HepG2 (cell line): ENCODE measurements around the gene TREX2. TPM values are rescaled to one million over a fixed set of nuclear protein-coding genes. Genes with fewer than 3 reads are reported as not detected.
A peak's percentile ranks its signal among the peaks of the same experiment; 100 is the strongest.

Experiments used
- ATAC-seq: fragments of 200-7000 bp; cut with Tn5 transposase; 3 replicates; pipeline ENCODE4 v1.9.1; 2020; ENCODE audit warnings: mild to moderate bottlenecking, moderate library complexity
- BruUV-seq: library from RNA; stranded (reverse); fragments of 400-500 nt; replicated peaks from 2 replicates; lab custom pipeline; 2021; lab: Mats Ljungman, UMichigan
- CTCF ChIA-PET: fragments of 300-600 bp; formaldehyde crosslinking; extraction: SDS; loops from one replicate; lab custom pipeline; 2021; ENCODE audit warnings: low total read pairs, inconsistent platforms, low intra/inter-chr PET ratio; lab: Yijun Ruan, JAX
- POLR2A ChIA-PET: fragments of 350-600 bp; sonication (Branson Sonifier 250); formaldehyde crosslinking; loops from one replicate; lab custom pipeline; 2020; ENCODE audit warnings: antibody characterized with exemption, inconsistent platforms; lab: Yijun Ruan, JAX
- DNase-seq: peaks from one replicate; pipeline ENCODE4 v3.0.0-alpha.2; 2015; ENCODE audit warnings: low spot score
- FAIRE-seq: peaks from 3 replicates; lab custom pipeline; 2011; peaks lifted over from hg19 to GRCh38; lab: Jason Lieb, UNC
- H2AFZ ChIP-seq: one replicate; pipeline ENCODE4 v1.6.1; 2011; ENCODE audit warnings: low read length, inconsistent platforms
- H3K27ac ChIP-seq: fragments of 300-600 bp; 3 replicates; pipeline ENCODE4 v1.8.0; 2011; ENCODE audit warnings: mixed run types, mild to moderate bottlenecking, mixed read lengths, low read length, inconsistent platforms; ENCODE audit not compliant: insufficient read depth; ENCODE audit errors: extremely low read length
- H3K27me3 ChIP-seq, 2 experiments: fragments of 200-600 bp in 1 of 2; 2 replicates in 1 of 2; 3 replicates in 1 of 2; pipeline versions ENCODE4 v1.6.0 to v1.8.0; 2011; ENCODE audit warnings: low read length in 2 of 2, mild to moderate bottlenecking in 2 of 2, moderate library complexity in 2 of 2, inconsistent platforms in 1 of 2; ENCODE audit not compliant: insufficient read depth in 2 of 2, control insufficient read depth in 1 of 2
- H3K36me3 ChIP-seq, 2 experiments: fragments of 200-600 bp in 1 of 2; replicated peaks in 1 of 2; 2 replicates in 1 of 2; 3 replicates in 1 of 2; pipeline versions ENCODE4 v1.5.1 to v1.8.0; 2011; ENCODE audit warnings: low read length in 2 of 2, inconsistent platforms in 1 of 2; ENCODE audit not compliant: insufficient read depth in 2 of 2, control insufficient read depth in 1 of 2
- H3K4me1 ChIP-seq: 2 replicates; pipeline ENCODE4 v1.5.1; 2012; ENCODE audit warnings: low read length, inconsistent platforms; ENCODE audit not compliant: insufficient read depth
- H3K4me2 ChIP-seq: 2 replicates; pipeline ENCODE4 v1.6.0; 2011; ENCODE audit warnings: low read depth, low read length, inconsistent platforms
- H3K4me3 ChIP-seq, 3 experiments: fragments of 200-600 bp in 1 of 3; sonication (generic), shearing (Covaris generic) in 1 of 3; replicated peaks in 1 of 3; 2 replicates each; pipeline ENCODE4 v1.5.1; 2011 to 2016; ENCODE audit warnings: low read length in 3 of 3, inconsistent platforms in 2 of 3, low read depth in 2 of 3, mild to moderate bottlenecking in 2 of 3, control low read depth in 1 of 3, mixed read lengths in 1 of 3; ENCODE audit not compliant: insufficient read depth in 1 of 3
- H3K79me2 ChIP-seq: one replicate; pipeline ENCODE4 v1.6.1; 2011; ENCODE audit warnings: low read length, inconsistent platforms; ENCODE audit not compliant: insufficient read depth
- H3K9ac ChIP-seq: 2 replicates; pipeline ENCODE4 v1.6.0; 2011; ENCODE audit warnings: mild to moderate bottlenecking, low read depth, low read length, inconsistent platforms; ENCODE audit not compliant: insufficient read depth
- H3K9me3 ChIP-seq: 2 replicates; pipeline ENCODE4 v1.5.1; 2012; ENCODE audit warnings: mild to moderate bottlenecking, low read length
- H4K20me1 ChIP-seq: 2 replicates; pipeline ENCODE4 v1.6.0; 2011; ENCODE audit warnings: inconsistent platforms, mild to moderate bottlenecking, low read length, moderate library complexity; ENCODE audit not compliant: insufficient read depth
- AHR ChIP-seq: IDR thresholded peaks from 2 replicates; pipeline ENCODE4 v1.6.1; 2018; ENCODE audit warnings: missing genetic modification reagents, missing compliant biosample characterization
- EP300 ChIP-seq, 3 experiments: sonication (generic) in 1 of 3; formaldehyde crosslinking in 1 of 3; IDR thresholded peaks; 2 replicates each; pipeline versions ENCODE4 v1.5.1 to v1.6.1; 2011 to 2020; ENCODE audit warnings: low read depth in 2 of 3, low read length in 2 of 3, borderline replicate concordance in 1 of 3, improper control_type of control experiment in 1 of 3, mild to moderate bottlenecking in 1 of 3, missing genetic modification reagents in 1 of 3, moderate library complexity in 1 of 3
- FOXA3 ChIP-seq: IDR thresholded peaks from 2 replicates; pipeline ENCODE4 v1.6.1; 2016; ENCODE audit warnings: missing genetic modification reagents, missing compliant biosample characterization
- MYNN ChIP-seq: sonication (generic); formaldehyde crosslinking; IDR thresholded peaks from 2 replicates; pipeline ENCODE4 v1.4.0; 2020; ENCODE audit warnings: mild to moderate bottlenecking, low read depth, missing genetic modification reagents
- NONO ChIP-seq, 2 experiments: fragments of 450-650 bp in 1 of 2; sonication (generic) in 1 of 2; formaldehyde crosslinking in 1 of 2; IDR thresholded peaks in 1 of 2; conservative IDR thresholded peaks in 1 of 2; 2 replicates each; pipeline versions ENCODE4 v1.6.1 to v1.8.0; 2017 to 2022; ENCODE audit warnings: mild to moderate bottlenecking in 1 of 2, missing genetic modification reagents in 1 of 2, moderate library complexity in 1 of 2
- PHF5A ChIP-seq: IDR thresholded peaks from one replicate; pipeline ENCODE4 v1.6.1; 2018; ENCODE audit warnings: low read depth, missing genetic modification reagents; ENCODE audit not compliant: unreplicated experiment
- ZBTB20 ChIP-seq: sonication (generic); formaldehyde crosslinking; IDR thresholded peaks from 2 replicates; pipeline ENCODE4 v1.8.1; 2023; ENCODE audit warnings: missing genetic modification reagents, low read depth, mild to moderate bottlenecking, borderline replicate concordance
- WGBS: methylation state at CpG from one replicate; pipeline ENCODE4 v1.1.6; 2017; ENCODE audit warnings: low lambda C conversion rate; 5-methylcytosine and 5-hydroxymethylcytosine counted together
- in situ Hi-C: cut with HindIII; loops from 2 replicates; pipeline ENCODE4 v1.10.0; 2017; ENCODE audit warnings: low pct_unique_long_range_greater_than_20kb; ENCODE audit not compliant: extremely low pct_ligation_motif_present
- intact Hi-C: fragments of 100-400 bp; cut with micrococcal nuclease; formaldehyde crosslinking; loops from one replicate; pipeline ENCODE4 v1.10.0; 2022; ENCODE audit not compliant: unreplicated experiment
- polyA plus RNA-seq, 8 experiments: library from polyadenylated mRNA; depleted of rRNA in 3 of 8; stranded (reverse) in 7 of 8; unstranded in 1 of 8; fragments of >200 nt; fragmentation: Illumina TruSeq in 4 of 8; extraction: Trizol in 4 of 8; gene quantifications; 2 replicates each; pipeline versions ENCODE4 v1.2.1 to v1.2.3, GENCODE V29; 2011 to 2016; ENCODE audit warnings: low read depth in 4 of 8, missing spikeins in 1 of 8, mixed read lengths in 1 of 8; ENCODE audit not compliant: insufficient read depth in 1 of 8
- total RNA-seq, 5 experiments: library from RNA; depleted of rRNA; stranded (reverse); fragments of >200 nt; fragmentation: Illumina TruSeq; extraction: Trizol; gene quantifications; 2 replicates each; pipeline ENCODE4 v1.2.3, GENCODE V29; 2016; ENCODE audit warnings: low read depth in 1 of 5
- TF ChIP-seq, protein P1 (sequence below): sonication (generic); formaldehyde crosslinking; IDR thresholded peaks from 2 replicates; pipeline ENCODE4 v1.9.0; 2021; ENCODE audit warnings: missing genetic modification reagents, borderline replicate concordance
- TF ChIP-seq, protein P2 (sequence below): IDR thresholded peaks from 2 replicates; pipeline ENCODE4 v1.6.1; 2016; ENCODE audit warnings: low read depth
- TF ChIP-seq, protein P3 (sequence below): sonication (generic); formaldehyde crosslinking; conservative IDR thresholded peaks from 2 replicates; pipeline ENCODE4 v1.8.0; 2022; ENCODE audit warnings: missing genetic modification reagents
- TF ChIP-seq, protein P4 (sequence below): sonication (generic); formaldehyde crosslinking; IDR thresholded peaks from 2 replicates; pipeline ENCODE4 v1.4.0; 2020; ENCODE audit warnings: missing genetic modification reagents, low read depth, mild to moderate bottlenecking, borderline replicate concordance
- TF ChIP-seq, protein P5 (sequence below): IDR thresholded peaks from 2 replicates; pipeline ENCODE4 v1.6.1; 2016; ENCODE audit warnings: low read depth, borderline replicate concordance

Gene TREX2
- total and polyA plus RNA-seq, 2 of the 13 experiments (the other 11 are each of a cell fraction or from before 2014, with no cell fraction given) = 0.13 to 0.18 TPM

DNA sequence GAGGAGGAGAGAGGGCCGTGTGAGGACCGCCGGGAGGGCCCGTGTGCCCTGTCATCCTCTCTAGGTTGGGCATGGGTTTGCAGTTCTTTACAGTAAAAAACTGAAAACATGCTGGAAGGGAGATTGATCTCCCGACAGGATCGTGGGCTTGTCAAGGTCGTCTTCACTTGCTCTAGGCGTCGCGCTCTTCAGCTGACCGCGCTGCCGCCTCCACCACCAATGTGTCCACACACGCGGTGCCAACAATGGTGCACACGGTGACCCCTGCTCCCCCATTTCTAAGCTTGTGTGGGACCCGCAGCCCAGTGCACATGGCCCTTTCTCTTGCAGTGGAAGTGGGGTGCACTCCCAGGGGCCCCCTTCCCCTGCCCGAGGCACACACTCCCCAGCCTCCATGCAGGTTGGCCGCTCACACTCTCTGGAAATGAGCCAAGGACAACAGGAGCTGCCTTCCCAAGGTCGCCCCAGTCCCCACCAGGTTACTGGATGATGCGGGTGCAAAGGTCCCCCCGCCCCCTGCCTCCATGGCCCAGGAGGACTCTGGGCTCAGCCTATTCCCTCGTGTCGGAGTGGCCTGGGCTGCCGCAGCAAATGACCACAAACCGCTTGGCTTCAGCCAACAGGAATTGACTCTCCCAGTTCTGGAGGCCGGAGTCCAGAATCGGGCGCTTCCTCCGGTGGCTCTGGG is 36.3 kb downstream of the TREX2 start (continued):
- no peak for TF ChIP-seq AHR (CRISPR knock-in tag)
- no peak for TF ChIP-seq NONO (IDR thresholded peaks at IDR 0.05)
- 0 out of 2 replicates have a peak, but pooled peaks have one; percentile 26 for TF ChIP-seq NONO (CRISPR knock-in tag; conservative IDR thresholded peaks at IDR 0.05)
- TF ChIP-seq, all 625 proteins: peak for 71

DNA sequence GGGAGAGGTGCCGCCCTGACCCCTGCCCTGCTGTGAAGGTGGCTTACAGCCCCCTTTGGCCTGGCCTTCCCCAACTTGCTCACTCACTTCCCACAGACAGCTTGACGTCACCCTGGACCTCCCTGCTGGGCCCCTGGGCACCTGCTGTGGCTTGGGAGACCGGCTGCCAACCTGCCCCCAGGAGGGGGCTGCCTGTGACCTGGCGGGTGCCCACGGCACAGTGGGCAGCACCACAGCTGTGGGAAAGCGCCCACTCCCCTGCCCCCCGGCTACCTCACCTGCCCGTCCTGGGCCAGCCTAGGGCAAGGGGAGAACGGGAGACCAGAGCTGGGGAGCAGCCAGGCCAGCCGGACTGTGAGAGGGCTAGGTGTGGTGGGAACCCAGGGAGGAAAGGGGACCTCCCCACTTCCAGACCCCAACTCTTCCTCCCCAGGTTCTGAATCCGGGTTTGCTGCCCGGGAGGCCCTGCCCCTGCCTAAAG is 36.9 kb downstream of the TREX2 start:
- no peak for FAIRE-seq
- Histone ChIP-seq H3K9ac (no peak overlapping the region), H3K4me1 (peaks cover 48% of the 10 kb centered on the region), H3K4me2 (no peak overlapping the region), H3K27ac (peak overlapping the region; percentile 67), H3K9me3 (no peaks in the 10 kb centered on the region), H3K27me3 (no peaks in the 10 kb centered on the region), H3K36me3 (no peaks in the 10 kb centered on the region), H2AFZ (no peak overlapping the region), H3K4me3 (no peak overlapping the region), H3K79me2 (no peaks in the 10 kb centered on the region), H4K20me1 (no peaks in the 10 kb centered on the region)
- no TSS peak for BruUV-seq
- DNase-seq = no peak
- 57% methylated on average over 1 of the region's 12 CpGs for WGBS
- POLR2A ChIA-PET = no interaction called here
- CTCF ChIA-PET = no interaction called here
- in situ Hi-C loops = no loop called here
- peak; percentile 5 for ATAC-seq
- intact Hi-C loops = no loop called here
- TF ChIP-seq, protein P1, sequence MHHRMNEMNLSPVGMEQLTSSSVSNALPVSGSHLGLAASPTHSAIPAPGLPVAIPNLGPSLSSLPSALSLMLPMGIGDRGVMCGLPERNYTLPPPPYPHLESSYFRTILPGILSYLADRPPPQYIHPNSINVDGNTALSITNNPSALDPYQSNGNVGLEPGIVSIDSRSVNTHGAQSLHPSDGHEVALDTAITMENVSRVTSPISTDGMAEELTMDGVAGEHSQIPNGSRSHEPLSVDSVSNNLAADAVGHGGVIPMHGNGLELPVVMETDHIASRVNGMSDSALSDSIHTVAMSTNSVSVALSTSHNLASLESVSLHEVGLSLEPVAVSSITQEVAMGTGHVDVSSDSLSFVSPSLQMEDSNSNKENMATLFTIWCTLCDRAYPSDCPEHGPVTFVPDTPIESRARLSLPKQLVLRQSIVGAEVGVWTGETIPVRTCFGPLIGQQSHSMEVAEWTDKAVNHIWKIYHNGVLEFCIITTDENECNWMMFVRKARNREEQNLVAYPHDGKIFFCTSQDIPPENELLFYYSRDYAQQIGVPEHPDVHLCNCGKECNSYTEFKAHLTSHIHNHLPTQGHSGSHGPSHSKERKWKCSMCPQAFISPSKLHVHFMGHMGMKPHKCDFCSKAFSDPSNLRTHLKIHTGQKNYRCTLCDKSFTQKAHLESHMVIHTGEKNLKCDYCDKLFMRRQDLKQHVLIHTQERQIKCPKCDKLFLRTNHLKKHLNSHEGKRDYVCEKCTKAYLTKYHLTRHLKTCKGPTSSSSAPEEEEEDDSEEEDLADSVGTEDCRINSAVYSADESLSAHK (CRISPR knock-in tag) = no peak
- TF ChIP-seq, protein P2, sequence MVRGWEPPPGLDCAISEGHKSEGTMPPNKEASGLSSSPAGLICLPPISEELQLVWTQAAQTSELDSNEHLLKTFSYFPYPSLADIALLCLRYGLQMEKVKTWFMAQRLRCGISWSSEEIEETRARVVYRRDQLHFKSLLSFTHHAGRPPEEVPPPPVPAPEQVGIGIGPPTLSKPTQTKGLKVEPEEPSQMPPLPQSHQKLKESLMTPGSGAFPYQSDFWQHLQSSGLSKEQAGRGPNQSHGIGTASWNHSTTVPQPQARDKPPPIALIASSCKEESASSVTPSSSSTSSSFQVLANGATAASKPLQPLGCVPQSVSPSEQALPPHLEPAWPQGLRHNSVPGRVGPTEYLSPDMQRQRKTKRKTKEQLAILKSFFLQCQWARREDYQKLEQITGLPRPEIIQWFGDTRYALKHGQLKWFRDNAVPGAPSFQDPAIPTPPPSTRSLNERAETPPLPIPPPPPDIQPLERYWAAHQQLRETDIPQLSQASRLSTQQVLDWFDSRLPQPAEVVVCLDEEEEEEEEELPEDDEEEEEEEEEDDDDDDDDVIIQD (CRISPR knock-in tag) = no peak
- TF ChIP-seq, protein P3, sequence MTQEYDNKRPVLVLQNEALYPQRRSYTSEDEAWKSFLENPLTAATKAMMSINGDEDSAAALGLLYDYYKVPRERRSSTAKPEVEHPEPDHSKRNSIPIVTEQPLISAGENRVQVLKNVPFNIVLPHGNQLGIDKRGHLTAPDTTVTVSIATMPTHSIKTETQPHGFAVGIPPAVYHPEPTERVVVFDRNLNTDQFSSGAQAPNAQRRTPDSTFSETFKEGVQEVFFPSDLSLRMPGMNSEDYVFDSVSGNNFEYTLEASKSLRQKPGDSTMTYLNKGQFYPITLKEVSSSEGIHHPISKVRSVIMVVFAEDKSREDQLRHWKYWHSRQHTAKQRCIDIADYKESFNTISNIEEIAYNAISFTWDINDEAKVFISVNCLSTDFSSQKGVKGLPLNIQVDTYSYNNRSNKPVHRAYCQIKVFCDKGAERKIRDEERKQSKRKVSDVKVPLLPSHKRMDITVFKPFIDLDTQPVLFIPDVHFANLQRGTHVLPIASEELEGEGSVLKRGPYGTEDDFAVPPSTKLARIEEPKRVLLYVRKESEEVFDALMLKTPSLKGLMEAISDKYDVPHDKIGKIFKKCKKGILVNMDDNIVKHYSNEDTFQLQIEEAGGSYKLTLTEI = no peak
- TF ChIP-seq MYNN (no peak), FOXA3 (CRISPR knock-in tag) (no peak), EP300 (IDR thresholded peaks at IDR 0.05; ENCODE audit: low read depth in 2 of 2, low read length in 2 of 2) (no peak), EP300 (CRISPR knock-in tag; IDR thresholded peaks at IDR 0.05; ENCODE audit: borderline replicate concordance) (no peak), ZBTB20 (CRISPR knock-in tag) (no peak), PHF5A (CRISPR knock-in tag) (no peak)
- TF ChIP-seq, protein P4, sequence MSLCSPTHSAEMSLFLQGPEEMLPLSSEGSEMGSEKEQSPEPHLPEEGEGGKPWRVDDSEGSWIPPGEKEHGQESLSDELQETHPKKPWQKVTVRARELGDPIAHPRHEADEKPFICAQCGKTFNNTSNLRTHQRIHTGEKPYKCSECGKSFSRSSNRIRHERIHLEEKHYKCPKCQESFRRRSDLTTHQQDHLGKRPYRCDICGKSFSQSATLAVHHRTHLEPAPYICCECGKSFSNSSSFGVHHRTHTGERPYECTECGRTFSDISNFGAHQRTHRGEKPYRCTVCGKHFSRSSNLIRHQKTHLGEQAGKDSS (CRISPR knock-in tag) = no peak
- TF ChIP-seq, protein P5, sequence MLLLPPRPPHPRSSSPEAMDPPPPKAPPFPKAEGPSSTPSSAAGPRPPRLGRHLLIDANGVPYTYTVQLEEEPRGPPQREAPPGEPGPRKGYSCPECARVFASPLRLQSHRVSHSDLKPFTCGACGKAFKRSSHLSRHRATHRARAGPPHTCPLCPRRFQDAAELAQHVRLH (CRISPR knock-in tag) = no peak
